HG02970 (cell line): ENCODE data around the gene ELOVL5.
"Not testable (repeated sequence)": the region's sequence is repeated elsewhere in the genome, so short reads cannot be mapped to it uniquely, and the experiment has no call there.

Experiments used
- ATAC-seq: cut with Tn5 transposase; IDR thresholded peaks from one replicate; pipeline ENCODE4 v1.9.1; 2021; ENCODE audit warnings: mild to moderate bottlenecking, moderate library complexity, moderate number of reproducible peaks; ENCODE audit not compliant: unreplicated experiment, low FRiP score

The ELOVL5 gene

GRCh38 chr6:53348371-53349208, at the start of gene ELOVL5:
Gene ELOVL5, minus strand, starts transcription at chr6:53348950. Its CDS starts 53,251 bp downstream, at chr6:53295699.
- ATAC-seq = peak; percentile 74

GRCh38 chr6:53397283-53397682, 48.5 kb upstream of the ELOVL5 start:
- ATAC-seq = no peak

- ATAC-seq = no peak
Measured at GRCh38 chr6:53395986-53396385, 47.2 kb upstream of the ELOVL5 start.

GRCh38 chr6:53394704-53395103, 46.0 kb upstream of the ELOVL5 start:
- no peak for ATAC-seq

- no peak for ATAC-seq
Measured at GRCh38 chr6:53391170-53391569, 42.4 kb upstream of the ELOVL5 start.

GRCh38 chr6:53390010-53390409, 41.3 kb upstream of the ELOVL5 start:
- no peak for ATAC-seq

GRCh38 chr6:53388615-53389014, 39.9 kb upstream of the ELOVL5 start:
- not testable (repeated sequence) for ATAC-seq

GRCh38 chr6:53382421-53382820, 33.7 kb upstream of the ELOVL5 start:
- no peak for ATAC-seq

- no peak for ATAC-seq
Measured at GRCh38 chr6:53378208-53378607, 29.5 kb upstream of the ELOVL5 start.

GRCh38 chr6:53377793-53378192, 29.0 kb upstream of the ELOVL5 start:
- no peak for ATAC-seq

GRCh38 chr6:53377289-53377688, 28.5 kb upstream of the ELOVL5 start:
- ATAC-seq = no peak

- ATAC-seq = no peak
Measured at GRCh38 chr6:53376661-53377226, 28.0 kb upstream of the ELOVL5 start.

- ATAC-seq = no peak
Measured at GRCh38 chr6:53375847-53376246, 27.1 kb upstream of the ELOVL5 start.

GRCh38 chr6:53373638-53374037, 24.9 kb upstream of the ELOVL5 start:
- ATAC-seq = no peak

GRCh38 chr6:53369876-53370515, 21.2 kb upstream of the ELOVL5 start:
- no peak for ATAC-seq

GRCh38 chr6:53369051-53369450, 20.3 kb upstream of the ELOVL5 start:
- no peak for ATAC-seq

GRCh38 chr6:53366128-53366641, 17.4 kb upstream of the ELOVL5 start:
- no peak for ATAC-seq

GRCh38 chr6:53363341-53364079, 14.8 kb upstream of the ELOVL5 start:
- ATAC-seq = no peak

- ATAC-seq = no peak
Measured at GRCh38 chr6:53361549-53362031, 12.8 kb upstream of the ELOVL5 start.

- ATAC-seq = no peak
Measured at GRCh38 chr6:53360093-53360912, 11.6 kb upstream of the ELOVL5 start.
